Kasumi-1 (cell line): ENCODE results near the gene GRIK4.
A peak's percentile ranks its signal among the peaks of the same experiment; 100 is the strongest.
"Not testable (repeated sequence)": the region's sequence is repeated elsewhere in the genome, so short reads cannot be mapped to it uniquely, and the experiment has no call there.

Source experiments
- DNase-seq, 2 experiments: peaks; one replicate each; lab custom pipeline; 2025; lab: John Stamatoyannopoulos, UW

Gene GRIK4, protein sequence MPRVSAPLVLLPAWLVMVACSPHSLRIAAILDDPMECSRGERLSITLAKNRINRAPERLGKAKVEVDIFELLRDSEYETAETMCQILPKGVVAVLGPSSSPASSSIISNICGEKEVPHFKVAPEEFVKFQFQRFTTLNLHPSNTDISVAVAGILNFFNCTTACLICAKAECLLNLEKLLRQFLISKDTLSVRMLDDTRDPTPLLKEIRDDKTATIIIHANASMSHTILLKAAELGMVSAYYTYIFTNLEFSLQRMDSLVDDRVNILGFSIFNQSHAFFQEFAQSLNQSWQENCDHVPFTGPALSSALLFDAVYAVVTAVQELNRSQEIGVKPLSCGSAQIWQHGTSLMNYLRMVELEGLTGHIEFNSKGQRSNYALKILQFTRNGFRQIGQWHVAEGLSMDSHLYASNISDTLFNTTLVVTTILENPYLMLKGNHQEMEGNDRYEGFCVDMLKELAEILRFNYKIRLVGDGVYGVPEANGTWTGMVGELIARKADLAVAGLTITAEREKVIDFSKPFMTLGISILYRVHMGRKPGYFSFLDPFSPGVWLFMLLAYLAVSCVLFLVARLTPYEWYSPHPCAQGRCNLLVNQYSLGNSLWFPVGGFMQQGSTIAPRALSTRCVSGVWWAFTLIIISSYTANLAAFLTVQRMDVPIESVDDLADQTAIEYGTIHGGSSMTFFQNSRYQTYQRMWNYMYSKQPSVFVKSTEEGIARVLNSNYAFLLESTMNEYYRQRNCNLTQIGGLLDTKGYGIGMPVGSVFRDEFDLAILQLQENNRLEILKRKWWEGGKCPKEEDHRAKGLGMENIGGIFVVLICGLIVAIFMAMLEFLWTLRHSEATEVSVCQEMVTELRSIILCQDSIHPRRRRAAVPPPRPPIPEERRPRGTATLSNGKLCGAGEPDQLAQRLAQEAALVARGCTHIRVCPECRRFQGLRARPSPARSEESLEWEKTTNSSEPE

GRCh38 chr11:120511116-120511819 is at the start of gene GRIK4:
TSS of gene GRIK4 (plus strand) at chr11:120511748. CDS start at chr11:120660319, 148,571 bp downstream.
- DNase-seq: peak; percentile 71 to 83

DNA sequence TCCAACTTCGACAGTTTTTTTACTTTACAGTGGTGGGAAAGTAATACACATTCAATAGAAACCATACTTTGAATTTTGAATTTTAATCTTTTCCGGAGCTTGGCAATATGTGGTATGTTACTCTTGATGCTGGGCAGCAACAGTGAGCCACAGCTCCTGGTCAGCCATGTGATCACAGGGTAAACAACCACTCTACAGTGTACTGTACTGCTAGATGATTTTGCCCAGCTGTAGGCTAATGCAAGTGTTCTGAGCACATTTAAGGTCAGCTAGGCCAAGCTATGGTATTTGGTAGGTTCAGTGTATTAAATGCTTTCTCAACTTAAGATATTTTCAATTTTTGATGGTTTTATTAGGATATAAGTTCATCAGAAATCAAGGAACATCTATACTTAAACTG is 48.7 kb upstream of the GRIK4 start:
- DNase-seq: no peak

DNA sequence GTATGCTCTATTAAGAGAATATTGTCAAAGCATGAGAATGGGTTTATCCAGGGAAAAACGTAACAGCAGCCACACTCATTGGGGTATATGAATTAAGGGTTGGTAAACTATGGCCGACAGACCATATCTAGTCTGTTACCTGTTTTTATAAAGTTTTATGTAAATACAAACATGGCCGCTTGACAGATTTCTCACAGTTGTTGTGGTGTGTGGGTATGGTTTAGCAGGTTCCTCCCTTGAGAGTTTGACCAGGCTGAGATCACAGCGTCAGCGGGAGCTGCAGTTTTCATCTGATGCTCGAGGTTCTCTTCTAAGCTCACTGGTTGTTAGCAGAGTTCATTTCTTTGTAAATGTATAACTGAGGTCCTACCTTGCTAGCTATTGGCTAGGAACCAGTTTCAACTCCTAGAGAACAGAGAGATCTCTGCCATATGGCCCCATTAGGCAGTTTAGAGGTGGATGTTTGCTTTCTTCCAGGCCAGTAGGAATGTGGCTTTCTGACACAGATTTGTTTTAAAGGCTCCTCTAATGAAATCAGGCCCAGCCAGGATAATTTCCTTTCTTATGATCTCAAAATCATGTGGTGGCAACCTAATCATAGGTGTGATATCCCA is 45.5 kb upstream of the GRIK4 start:
- DNase-seq: no peak

DNA sequence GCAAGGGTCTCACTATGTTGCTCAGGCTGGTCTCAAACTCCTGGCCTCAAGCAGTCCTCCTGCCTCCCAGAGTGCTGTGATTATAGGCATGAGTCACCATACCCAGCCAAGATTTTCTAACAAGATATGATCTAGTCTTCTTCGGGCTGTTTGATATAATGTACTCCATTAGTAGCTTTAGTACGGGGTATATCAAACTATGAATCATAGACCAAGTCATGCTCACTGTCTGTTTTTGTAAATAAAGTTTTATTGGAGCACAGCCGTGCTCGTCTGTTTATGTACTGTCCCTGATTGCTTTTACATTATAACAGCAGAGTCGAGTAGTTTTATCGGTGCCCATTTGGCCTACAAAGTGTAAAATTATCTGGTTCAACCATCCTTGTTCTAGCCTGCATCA is 43.9 kb upstream of the GRIK4 start:
- DNase-seq: no peak

GRCh38 chr11:120471131-120471530 is 40.4 kb upstream of the GRIK4 start:
- no peak for DNase-seq

DNA sequence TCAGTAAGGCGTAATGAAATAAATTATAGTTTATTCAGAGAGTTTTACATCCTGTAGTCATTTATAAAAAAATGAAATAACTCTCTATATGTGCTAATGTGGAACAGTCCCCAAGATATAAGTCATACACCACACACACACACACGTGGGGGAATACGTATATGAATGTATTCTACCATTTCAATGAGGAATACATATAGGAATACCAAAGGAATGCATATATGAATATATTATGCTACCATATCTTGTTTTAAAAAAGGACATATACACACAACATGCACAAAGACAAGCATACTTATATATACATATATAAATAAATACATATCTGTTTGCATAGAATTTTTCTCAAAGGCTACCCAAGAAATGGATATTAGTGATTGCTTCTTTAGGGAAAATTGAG is 39.6 kb upstream of the GRIK4 start:
- DNase-seq: no peak

DNA sequence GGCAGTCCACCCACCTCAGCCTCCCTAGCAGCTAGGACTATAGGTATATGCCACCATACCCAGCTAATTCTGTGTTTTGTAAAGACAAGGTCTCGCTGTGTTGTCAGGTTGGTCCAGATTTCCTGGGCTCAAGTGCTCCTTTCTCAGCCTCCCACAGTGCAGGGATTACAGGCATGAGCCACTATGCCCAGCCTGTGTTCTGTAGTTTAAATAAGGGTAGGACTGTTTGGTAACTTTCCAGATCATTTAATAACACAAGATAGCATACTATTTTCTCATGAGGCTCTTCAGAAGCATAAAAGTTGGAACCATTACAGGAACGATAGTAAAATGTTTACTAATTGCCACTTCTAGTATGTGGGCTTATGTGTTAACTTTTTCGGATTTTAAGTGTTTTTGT is 38.0 kb upstream of the GRIK4 start:
- DNase-seq: no peak

GRCh38 chr11:120482149-120482548 is 29.4 kb upstream of the GRIK4 start:
- no peak for DNase-seq

DNA sequence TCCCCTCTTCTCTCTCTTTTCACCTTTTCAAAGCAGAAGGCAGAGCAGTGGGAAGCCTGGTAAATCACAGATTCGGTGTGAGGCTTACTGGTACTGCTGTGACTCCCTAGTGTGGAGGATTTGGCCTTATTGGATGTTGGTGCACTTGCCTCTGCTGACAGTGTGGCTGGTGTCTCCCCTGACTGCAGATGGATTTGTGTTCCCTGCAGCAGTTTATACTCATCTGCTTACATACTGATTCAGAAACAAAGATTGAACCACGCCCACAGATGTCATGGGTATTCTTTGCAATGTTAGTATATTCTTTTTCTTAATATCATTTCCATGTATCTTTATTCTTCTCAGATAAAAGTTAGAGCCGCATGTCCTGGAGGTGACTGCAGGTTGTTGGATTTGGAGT is 26.8 kb upstream of the GRIK4 start:
- no peak for DNase-seq

DNA sequence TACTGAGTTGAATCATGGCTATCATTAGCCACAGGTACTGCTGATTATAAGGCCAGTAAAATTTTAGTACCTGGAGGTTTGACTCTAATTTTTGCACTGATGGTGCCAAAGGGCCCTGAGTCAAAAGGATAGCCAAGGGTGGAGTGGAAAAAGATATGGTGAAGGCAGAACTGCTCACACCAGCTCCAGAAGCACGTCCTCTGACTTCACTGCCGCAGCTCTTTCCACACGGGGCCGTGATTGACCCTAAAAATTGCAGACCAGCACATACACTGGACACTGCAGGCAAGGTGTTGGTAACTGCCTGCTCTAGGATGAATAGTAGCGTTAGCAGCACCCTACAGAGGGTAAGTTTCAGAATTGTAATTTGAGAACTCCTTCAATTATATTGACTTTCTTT is 25.4 kb upstream of the GRIK4 start:
- DNase-seq: no peak

DNA sequence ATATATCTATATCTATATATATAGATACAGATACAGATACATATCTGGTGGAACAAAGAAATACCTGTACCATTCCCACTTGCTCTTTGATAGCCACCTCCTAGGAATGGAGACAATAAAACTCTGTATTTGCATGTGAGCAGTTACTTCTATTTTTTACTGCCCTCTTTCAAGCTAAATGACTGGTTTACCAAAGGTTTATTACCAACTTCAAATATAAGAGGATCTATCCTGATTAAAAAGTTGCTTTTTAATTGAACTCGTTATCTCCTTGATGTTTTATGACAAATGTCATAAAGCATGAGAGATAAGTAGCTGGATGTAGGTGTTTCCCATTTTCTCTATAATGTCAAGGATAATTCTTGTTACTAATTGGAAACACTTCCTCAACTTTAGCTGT is 21.7 kb upstream of the GRIK4 start:
- no peak for DNase-seq

DNA sequence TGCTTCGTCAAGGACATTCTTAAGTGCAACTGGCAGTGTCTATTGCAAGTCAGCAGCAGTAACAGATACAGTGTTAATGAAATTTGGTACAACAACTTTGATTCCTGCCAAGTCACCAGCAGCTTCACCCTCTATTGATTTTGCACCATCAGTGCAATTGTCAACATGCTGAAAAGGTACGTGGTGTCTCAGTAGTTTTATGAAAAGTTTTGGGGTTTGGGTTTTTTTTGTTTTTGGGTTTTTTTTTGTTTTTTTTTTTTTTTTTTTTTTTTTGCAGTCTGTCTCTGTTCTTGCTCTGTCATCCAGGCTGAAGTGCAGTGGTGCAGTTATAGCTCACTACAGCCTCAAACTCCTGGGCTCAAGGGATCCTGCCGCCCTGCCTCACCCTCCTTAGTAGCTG is 19.1 kb upstream of the GRIK4 start:
- no peak for DNase-seq

DNA sequence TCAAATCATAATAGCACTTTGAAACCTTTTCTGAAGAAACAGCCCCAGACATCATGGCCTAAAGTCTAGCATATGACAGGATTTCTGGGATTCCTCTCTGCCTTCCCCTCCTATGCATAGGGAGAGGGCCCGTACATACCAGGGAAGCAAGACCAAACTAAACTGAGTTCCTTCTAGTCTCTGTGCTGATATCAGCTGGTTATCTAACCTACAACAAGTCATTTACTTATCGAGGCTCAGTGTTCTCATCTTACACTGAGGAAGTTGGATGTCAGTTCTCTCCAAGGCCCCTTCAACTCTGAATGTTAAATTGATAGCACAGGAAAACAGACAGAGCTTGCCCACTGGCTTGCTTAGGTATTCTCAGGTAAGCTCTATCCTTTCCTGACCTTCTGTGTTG is 17.0 kb upstream of the GRIK4 start:
- no peak for DNase-seq

DNA sequence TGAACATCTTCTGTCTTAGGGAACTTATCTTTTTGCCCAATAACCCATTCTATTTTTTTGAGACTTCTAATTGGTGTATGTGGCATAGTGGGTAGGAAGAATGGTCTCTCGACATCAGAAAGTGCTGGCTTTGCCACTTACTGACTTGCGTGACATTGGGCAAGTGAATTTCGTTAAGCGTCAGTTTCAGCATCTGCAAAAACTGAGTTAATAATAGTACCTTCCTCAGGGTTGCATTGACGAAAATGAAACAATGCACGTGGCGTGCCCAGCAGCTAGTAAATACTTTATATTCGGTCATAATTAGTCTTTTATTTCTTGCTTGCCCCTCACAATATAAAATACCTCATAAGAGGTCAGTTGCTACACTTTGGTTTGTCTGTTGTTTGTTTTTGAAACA is 12.5 kb upstream of the GRIK4 start:
- no peak for DNase-seq

DNA sequence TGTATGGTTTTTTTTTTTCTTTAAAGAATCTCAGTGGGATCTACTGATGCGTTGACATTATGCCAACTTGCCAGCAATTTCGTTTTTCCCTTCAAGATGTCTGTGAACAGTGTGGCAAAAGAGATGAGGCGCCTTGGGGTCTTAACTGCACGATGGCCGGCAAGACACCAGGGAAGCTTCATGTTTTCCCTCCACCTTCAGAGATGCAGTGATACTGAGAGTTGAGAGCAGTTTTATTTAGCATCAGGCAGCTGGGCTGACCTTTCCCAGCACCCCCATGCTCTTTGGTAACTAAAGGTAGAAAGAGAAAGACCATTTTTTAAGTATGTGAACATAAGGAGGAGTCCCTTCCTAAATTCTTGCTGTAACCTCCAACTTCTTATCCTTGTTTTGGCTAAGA is 11.7 kb upstream of the GRIK4 start:
- DNase-seq: no peak

GRCh38 chr11:120500414-120501071 is 11.0 kb upstream of the GRIK4 start:
- no peak for DNase-seq

GRCh38 chr11:120501440-120501839 is 10.1 kb upstream of the GRIK4 start:
- no peak for DNase-seq

DNA sequence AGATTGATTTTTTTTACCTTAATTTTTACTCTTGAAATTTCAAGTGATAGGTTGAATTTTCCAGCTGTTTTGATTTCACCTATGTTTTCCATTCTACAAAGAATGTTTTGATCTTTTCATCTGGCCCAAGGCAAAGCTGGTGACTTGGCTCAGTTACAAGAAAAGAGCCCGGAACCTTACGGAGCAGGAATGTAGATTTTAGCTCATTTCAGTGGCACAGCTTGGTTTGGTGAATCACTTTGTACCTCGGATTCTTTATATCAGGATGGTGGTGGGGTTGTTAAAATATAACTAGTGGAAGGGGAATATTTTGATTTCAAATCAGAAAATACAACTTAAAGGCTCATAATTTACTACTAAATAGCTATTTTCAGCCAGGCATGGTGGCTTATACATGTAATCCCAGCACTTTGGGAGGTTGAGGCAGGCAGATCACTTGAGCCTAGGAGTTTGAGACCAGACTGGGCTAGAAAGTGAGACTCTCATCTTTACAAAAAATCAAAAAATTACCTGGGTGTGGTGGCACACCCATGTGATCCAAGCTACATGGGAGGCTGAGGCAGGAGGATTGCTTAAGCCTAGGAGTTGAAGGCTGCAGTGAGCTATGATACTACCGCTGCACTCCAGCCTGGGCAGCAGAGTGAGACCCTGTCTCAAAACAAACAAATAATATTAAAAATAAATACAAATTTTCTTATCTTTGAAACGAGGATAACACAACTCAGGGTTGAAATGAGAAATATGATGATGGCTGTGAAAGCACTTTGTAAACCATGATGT is 9.4 kb upstream of the GRIK4 start:
- no peak for DNase-seq

DNA sequence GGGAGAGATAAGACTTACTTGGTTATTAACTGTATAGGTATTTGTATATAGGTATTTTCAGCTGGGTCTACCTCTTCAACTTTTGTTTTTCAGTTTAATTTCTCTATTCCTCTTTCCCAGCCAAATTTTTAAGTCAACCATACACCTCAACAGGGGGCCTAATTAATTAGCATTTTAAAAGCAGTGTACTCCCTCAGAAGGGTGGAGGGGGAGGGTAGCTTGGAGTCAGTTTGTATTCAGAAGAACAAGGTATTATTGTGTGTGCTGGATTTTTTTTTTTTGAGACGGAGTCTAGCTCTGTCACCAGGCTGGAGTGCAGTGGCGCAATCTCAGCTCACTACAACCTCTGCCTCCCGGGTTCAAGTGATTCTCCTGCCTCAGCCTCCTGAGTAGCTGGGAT is 8.0 kb upstream of the GRIK4 start:
- DNase-seq: not testable (repeated sequence)

- DNase-seq: no peak
Measured at GRCh38 chr11:120505801-120506425, 5.6 kb upstream of the GRIK4 start.
